ENCODE data around the gene ST3GAL4. TPM values are rescaled to one million over a fixed set of nuclear protein-coding genes. Genes with fewer than 3 reads are reported as not detected.

Gene ST3GAL4
- polyA plus RNA-seq, 1 of the 3 experiments (the other 2 are of a cell fraction): 32.0 TPM

- no peaks in the 10 kb centered on the region for H3K27me3 ChIP-seq (ENCODE audit: insufficient read depth)
- POLR2A ChIA-PET: no interaction called here
- H3K9me2 ChIP-seq: no peaks in the 10 kb centered on the region
- H3K4me2 ChIP-seq: no peak overlapping the region
- H2AFZ ChIP-seq (ENCODE audit: low read depth): no peak overlapping the region
- no peak for DNase-seq
- H3F3A ChIP-seq (replicated peaks; ENCODE audit: insufficient read depth): no peaks in the 10 kb centered on the region
- no peaks in the 10 kb centered on the region for H3K9me3 ChIP-seq
- H3K79me2 ChIP-seq (ENCODE audit: insufficient read depth): peaks cover 28% of the 10 kb centered on the region; the same call in 1 of the 2 replicates
- H3K9ac ChIP-seq: no peak overlapping the region
- no peak overlapping the region for H3K27ac ChIP-seq (ENCODE audit: low read depth in 2 of 2, low read length in 1 of 2)
- WGBS (ENCODE audit: low lambda C conversion rate): 85% methylated on average over 5 of the region's 5 CpGs
- no peaks in the 10 kb centered on the region for H4K20me1 ChIP-seq (ENCODE audit: insufficient read depth)
- peaks cover 0 to 40% of the 10 kb centered on the region in 2 experiments; a peak in 1 of 4 replicates for H3K4me1 ChIP-seq (ENCODE audit: control insufficient read depth in 1 of 2, insufficient read depth in 2 of 2, low read depth in 1 of 2, low read length in 1 of 2)
- TF ChIP-seq NFIC (IDR thresholded peaks at IDR 0.05; ENCODE audit: borderline replicate concordance): 0 out of 2 replicates have a peak, but pooled peaks have one; percentile 14
- TF ChIP-seq RCOR1 (IDR thresholded peaks at IDR 0.05; ENCODE audit: low read length): no peak
- H3K4me3 ChIP-seq (ENCODE audit: low read depth in 2 of 2, low read length in 1 of 2): no peak overlapping the region
- CTCF ChIA-PET: no interaction called here
- no peaks in the 10 kb centered on the region for H3K36me3 ChIP-seq (replicated peaks in 1 of 2; ENCODE audit: control insufficient read depth in 1 of 2, insufficient read depth in 2 of 2, low read length in 1 of 2)
Observed at GRCh38 chr11:126387857-126388256, 32.4 kb downstream of the ST3GAL4 start.

DNA sequence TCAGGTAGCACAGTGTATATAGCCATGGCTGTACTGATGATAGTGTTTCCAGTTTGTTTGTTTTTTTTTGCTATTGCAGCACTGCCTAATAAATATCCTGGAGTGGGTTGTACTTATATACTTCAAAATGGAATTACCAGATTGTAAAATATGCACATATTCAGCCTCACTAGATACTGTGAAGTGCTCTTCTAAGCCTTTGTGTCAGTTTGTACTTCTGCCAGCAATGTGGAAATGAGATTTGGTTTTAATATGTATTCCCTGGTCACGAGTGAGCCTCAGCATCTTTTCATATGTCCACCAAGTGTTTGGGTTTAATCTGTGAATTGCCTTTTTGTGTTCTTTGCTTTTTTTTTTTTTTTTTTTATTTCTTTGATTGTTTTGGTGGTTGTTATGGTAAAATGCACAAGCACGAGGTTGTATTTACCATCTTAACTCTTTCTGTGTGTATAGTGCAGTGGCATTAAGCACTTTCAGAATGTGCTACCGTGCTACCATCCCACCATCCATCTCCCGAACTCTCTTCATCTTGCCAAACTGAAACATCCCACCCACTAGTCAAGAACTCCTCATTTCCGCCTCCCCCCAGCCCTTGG, 34.9 kb downstream of the ST3GAL4 start:
- no peak overlapping the region for H3K27ac ChIP-seq (ENCODE audit: low read depth in 2 of 2, low read length in 1 of 2)
- H3F3A ChIP-seq (replicated peaks; ENCODE audit: insufficient read depth): no peaks in the 10 kb centered on the region
- no peak overlapping the region for H3K4me3 ChIP-seq (ENCODE audit: low read depth in 2 of 2, low read length in 1 of 2)
- 78% methylated on average over 5 of the region's 5 CpGs for WGBS (ENCODE audit: low lambda C conversion rate)
- peaks cover 35% of the 10 kb centered on the region; the same call in 1 of the 2 replicates for H3K79me2 ChIP-seq (ENCODE audit: insufficient read depth)
- no peaks in the 10 kb centered on the region for H3K9me2 ChIP-seq
- no peak overlapping the region for H3K4me2 ChIP-seq
- H2AFZ ChIP-seq (ENCODE audit: low read depth): no peak overlapping the region
- no peaks in the 10 kb centered on the region for H3K36me3 ChIP-seq (replicated peaks in 1 of 2; ENCODE audit: control insufficient read depth in 1 of 2, insufficient read depth in 2 of 2, low read length in 1 of 2)
- no peaks in the 10 kb centered on the region for H3K27me3 ChIP-seq (ENCODE audit: insufficient read depth)
- CTCF ChIA-PET: interaction anchor here (3.1 kb wide), 1 partner anchor 80 kb away, joined by 11 read pairs; no protein-coding TSS in a partner anchor
- H3K9ac ChIP-seq: no peak overlapping the region
- peaks cover 0 to 57% of the 10 kb centered on the region in 2 experiments; a peak in 1 of 4 replicates for H3K4me1 ChIP-seq (ENCODE audit: control insufficient read depth in 1 of 2, insufficient read depth in 2 of 2, low read depth in 1 of 2, low read length in 1 of 2)
- no peak for DNase-seq
- TF ChIP-seq RXRA (IDR thresholded peaks at IDR 0.05; ENCODE audit: borderline replicate concordance, low read depth): no peak
- TF ChIP-seq RFX5 (IDR thresholded peaks at IDR 0.05; ENCODE audit: low read length): no peak
- TF ChIP-seq RAD21 (IDR thresholded peaks at IDR 0.05; ENCODE audit: low read length): no peak
- no peak for TF ChIP-seq MAX (IDR thresholded peaks at IDR 0.05; ENCODE audit: low read depth)
- TF ChIP-seq USF1 (IDR thresholded peaks at IDR 0.05; ENCODE audit: borderline replicate concordance, low read depth): no peak
- TF ChIP-seq CHD2 (IDR thresholded peaks at IDR 0.05; ENCODE audit: low read length, partially characterized antibody): no peak
- TF ChIP-seq GATA2 (CRISPR knock-in tag; IDR thresholded peaks at IDR 0.05): no peak
- TF ChIP-seq EP300 (IDR thresholded peaks at IDR 0.05; ENCODE audit: borderline replicate concordance in 1 of 2, low read depth in 1 of 2, low read length in 1 of 2): no peak
- no peak for TF ChIP-seq NFIC (IDR thresholded peaks at IDR 0.05; ENCODE audit: borderline replicate concordance)
- no peak for TF ChIP-seq PBX3 (IDR thresholded peaks at IDR 0.05)
- no peak for TF ChIP-seq MXI1 (IDR thresholded peaks at IDR 0.05; ENCODE audit: low read depth, low read length)
- TF ChIP-seq, protein P1, sequence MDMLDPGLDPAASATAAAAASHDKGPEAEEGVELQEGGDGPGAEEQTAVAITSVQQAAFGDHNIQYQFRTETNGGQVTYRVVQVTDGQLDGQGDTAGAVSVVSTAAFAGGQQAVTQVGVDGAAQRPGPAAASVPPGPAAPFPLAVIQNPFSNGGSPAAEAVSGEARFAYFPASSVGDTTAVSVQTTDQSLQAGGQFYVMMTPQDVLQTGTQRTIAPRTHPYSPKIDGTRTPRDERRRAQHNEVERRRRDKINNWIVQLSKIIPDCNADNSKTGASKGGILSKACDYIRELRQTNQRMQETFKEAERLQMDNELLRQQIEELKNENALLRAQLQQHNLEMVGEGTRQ (IDR thresholded peaks at IDR 0.05; ENCODE audit: borderline replicate concordance, low read depth, low read length): no peak
- no peak for TF ChIP-seq NRF1 (IDR thresholded peaks at IDR 0.05; ENCODE audit: low read depth, low read length)
- TF ChIP-seq GABPA (IDR thresholded peaks at IDR 0.05; ENCODE audit: low read depth): no peak
- no peak for TF ChIP-seq EZH2phosphoT487 (IDR thresholded peaks at IDR 0.05; ENCODE audit: borderline replicate concordance, low read depth)
- TF ChIP-seq TCF12 (IDR thresholded peaks at IDR 0.05): no peak
- no peak for TF ChIP-seq TAF1 (IDR thresholded peaks at IDR 0.05; ENCODE audit: borderline replicate concordance, low read depth, low read length)
- TF ChIP-seq RCOR1 (IDR thresholded peaks at IDR 0.05; ENCODE audit: low read length): no peak
- TF ChIP-seq FOXJ3 (CRISPR knock-in tag; IDR thresholded peaks at IDR 0.05): no peak
- H3K9me3 ChIP-seq: no peaks in the 10 kb centered on the region
- POLR2A ChIA-PET: no interaction called here
- no peaks in the 10 kb centered on the region for H4K20me1 ChIP-seq (ENCODE audit: insufficient read depth)
